Measurements from ENCODE around the gene SASH1. TPM values are rescaled to one million over a fixed set of nuclear protein-coding genes. Genes with fewer than 3 reads are reported as not detected.

SASH1 gene
- total RNA-seq, 2 donors from 2014 or later = 77.0 to 82.3 TPM

GRCh38 chr6:148345578-148345977 is 2.9 kb downstream of the SASH1 start:
- no peaks in the 10 kb centered on the region for H3K27me3 ChIP-seq (replicated peaks; ENCODE audit: insufficient read depth)
- no peaks in the 10 kb centered on the region for H3K9me3 ChIP-seq
- peak overlapping the region; percentile 18 to 56 for H3K27ac ChIP-seq
- DNase-seq (ENCODE audit: low spot score) = no peak
- peaks cover 29 to 48% of the 10 kb centered on the region in 2 donors for H3K4me1 ChIP-seq (ENCODE audit: control insufficient read depth in 1 of 2, low read depth in 2 of 2)
- H3K36me3 ChIP-seq = no peaks in the 10 kb centered on the region
- H3K4me3 ChIP-seq = peak overlapping the region; percentile 76
- no peak for TF ChIP-seq CTCF (IDR thresholded peaks at IDR 0.05)
- no peak for ATAC-seq (ENCODE audit: insufficient number of reproducible peaks, low FRiP score, low read depth)

GRCh38 chr6:148346681-148347440 is 4.2 kb downstream of the SASH1 start:
- Histone ChIP-seq H3K27ac (peak overlapping the region in 1 of 2 donors; percentile 46), H3K27me3 (replicated peaks; ENCODE audit: insufficient read depth) (no peaks in the 10 kb centered on the region), H3K36me3 (no peaks in the 10 kb centered on the region), H3K9me3 (no peaks in the 10 kb centered on the region), H3K4me1 (ENCODE audit: control insufficient read depth in 1 of 2, low read depth in 2 of 2) (peaks cover 24 to 36% of the 10 kb centered on the region in 2 donors), H3K4me3 (peak overlapping the region; percentile 17)
- ATAC-seq (ENCODE audit: insufficient number of reproducible peaks, low FRiP score, low read depth) (no peak), DNase-seq (ENCODE audit: low spot score) (no peak)
- TF ChIP-seq CTCF (IDR thresholded peaks at IDR 0.05) = no peak

- no peak for TF ChIP-seq CTCF (IDR thresholded peaks at IDR 0.05)
- Histone ChIP-seq H3K4me3 (no peak overlapping the region), H3K4me1 (ENCODE audit: control insufficient read depth in 1 of 2, low read depth in 2 of 2) (peaks cover 24 to 34% of the 10 kb centered on the region in 2 donors), H3K9me3 (no peaks in the 10 kb centered on the region), H3K27me3 (replicated peaks; ENCODE audit: insufficient read depth) (no peaks in the 10 kb centered on the region), H3K36me3 (no peaks in the 10 kb centered on the region), H3K27ac (no peak overlapping the region)
- no peak for DNase-seq (ENCODE audit: low spot score)
- ATAC-seq (ENCODE audit: insufficient number of reproducible peaks, low FRiP score, low read depth) = no peak
These were observed 4.9 kb downstream of the SASH1 start for GRCh38 chr6:148347441-148348054.

GRCh38 chr6:148348335-148348734 is 5.7 kb downstream of the SASH1 start:
- no peak for TF ChIP-seq CTCF (IDR thresholded peaks at IDR 0.05)
- DNase-seq (ENCODE audit: low spot score) (no peak), ATAC-seq (ENCODE audit: insufficient number of reproducible peaks, low FRiP score, low read depth) (no peak)
- Histone ChIP-seq H3K27ac (no peak overlapping the region), H3K27me3 (replicated peaks; ENCODE audit: insufficient read depth) (no peaks in the 10 kb centered on the region), H3K4me1 (ENCODE audit: control insufficient read depth in 1 of 2, low read depth in 2 of 2) (peaks cover 24 to 34% of the 10 kb centered on the region in 2 donors), H3K9me3 (no peaks in the 10 kb centered on the region), H3K4me3 (no peak overlapping the region), H3K36me3 (no peaks in the 10 kb centered on the region)

- no peak for ATAC-seq (ENCODE audit: insufficient number of reproducible peaks, low FRiP score, low read depth)
- H3K9me3 ChIP-seq = no peaks in the 10 kb centered on the region
- TF ChIP-seq CTCF (IDR thresholded peaks at IDR 0.05) = no peak
These were observed 6.1 kb downstream of the SASH1 start for GRCh38 chr6:148348778-148349177.

More at GRCh38 chr6:148348778-148349177, 6.1 kb downstream of the SASH1 start:
- H3K27me3 ChIP-seq (replicated peaks; ENCODE audit: insufficient read depth) = no peaks in the 10 kb centered on the region
- H3K27ac ChIP-seq = no peak overlapping the region
- peaks cover 24 to 32% of the 10 kb centered on the region in 2 donors for H3K4me1 ChIP-seq (ENCODE audit: control insufficient read depth in 1 of 2, low read depth in 2 of 2)
- H3K4me3 ChIP-seq = no peak overlapping the region
- no peak for DNase-seq (ENCODE audit: low spot score)
- H3K36me3 ChIP-seq = no peaks in the 10 kb centered on the region

All from thoracic aorta (tissue), 2 donors.